ENCODE data around the gene FAM184A. TPM values are rescaled to one million over a fixed set of nuclear protein-coding genes. Genes with fewer than 3 reads are reported as not detected.
"Not testable (repeated sequence)": the region's sequence is repeated elsewhere in the genome, so short reads cannot be mapped to it uniquely, and the experiment has no call there.

Gene FAM184A
- total RNA-seq, 2 experiments from 2014 or later = 13.8 to 14.5 TPM

DNA sequence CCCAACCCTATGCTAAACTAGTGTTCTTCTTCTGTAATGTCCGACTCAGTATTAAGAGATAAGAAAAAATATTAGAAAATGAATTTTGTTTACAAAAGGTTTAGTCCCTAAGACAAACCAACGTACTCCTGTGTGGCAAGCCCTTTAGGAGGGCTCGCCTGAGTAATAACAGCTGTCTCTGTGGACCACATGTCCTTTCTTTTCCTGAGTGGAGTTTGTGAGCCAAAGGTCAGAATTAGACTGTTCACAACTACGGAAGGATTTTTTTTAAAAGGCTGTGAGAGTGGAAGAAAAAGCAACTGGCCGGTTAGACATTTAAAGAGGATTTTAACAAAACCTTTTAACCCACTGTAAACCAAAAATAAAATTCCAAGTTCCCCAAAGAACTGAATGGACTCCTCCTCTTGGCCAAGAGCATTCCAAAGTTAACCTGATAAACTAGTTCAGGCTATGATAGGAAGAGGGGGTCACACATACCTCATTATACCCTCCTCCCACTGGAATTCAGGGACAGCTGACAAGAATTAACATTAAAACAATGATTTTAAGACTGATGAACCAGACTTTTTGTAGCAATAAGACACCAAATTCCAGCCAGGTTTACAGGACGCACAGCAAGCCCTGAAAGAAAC, 43.5 kb downstream of the FAM184A start:
- no peaks in the 10 kb centered on the region for H3K27me3 Mint-ChIP-seq
- H3K4me3 Mint-ChIP-seq = no peak overlapping the region
- no peak for DNase-seq
- no peak overlapping the region for H3K27ac Mint-ChIP-seq
- H3K4me1 Mint-ChIP-seq = no peaks in the 10 kb centered on the region
- ChIA-PET CTCF (interaction anchor here (0.8 kb wide), 1 partner anchor 153 kb away, joined by 4 read pairs; no protein-coding TSS in a partner anchor), POLR2A (no interaction called here)
- intact Hi-C loops (cut with DNase I, micrococcal nuclease) = no loop called here
- no peak for ATAC-seq
- no peaks in the 10 kb centered on the region for H3K9me3 Mint-ChIP-seq (ENCODE audit: low read depth)
- H3K36me3 Mint-ChIP-seq (ENCODE audit: low read depth) = peaks cover 1% of the 10 kb centered on the region

DNA sequence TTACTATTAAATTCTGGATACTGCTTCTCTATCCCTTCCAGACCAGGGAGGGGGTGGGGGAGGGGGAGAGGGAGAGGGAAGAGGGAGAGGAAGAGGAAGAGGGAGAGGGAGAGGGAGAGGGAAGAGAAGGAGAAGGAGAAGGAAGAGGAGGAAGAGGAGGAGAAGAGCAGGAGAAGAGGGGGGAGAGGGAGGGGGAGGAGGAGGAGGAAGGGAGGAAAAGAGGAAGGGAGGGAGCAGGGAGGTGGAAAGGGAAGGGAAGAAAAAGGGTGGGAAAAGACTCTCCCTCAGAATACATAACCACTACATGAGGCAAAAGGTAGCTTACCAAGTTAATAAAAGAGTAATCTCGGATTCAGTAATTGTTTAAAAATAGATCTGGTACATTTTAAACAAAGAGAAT, 46.0 kb downstream of the FAM184A start:
- Mint-ChIP-seq H3K4me1 (no peaks in the 10 kb centered on the region), H3K27me3 (no peaks in the 10 kb centered on the region), H3K36me3 (ENCODE audit: low read depth) (no peaks in the 10 kb centered on the region), H3K4me3 (no peak overlapping the region), H3K9me3 (ENCODE audit: low read depth) (no peaks in the 10 kb centered on the region), H3K27ac (no peak overlapping the region)
- POLR2A ChIA-PET = no interaction called here
- CTCF ChIA-PET = no interaction called here
- intact Hi-C loops (cut with DNase I, micrococcal nuclease) = no loop called here
- no peak for DNase-seq
- ATAC-seq = no peak

DNA sequence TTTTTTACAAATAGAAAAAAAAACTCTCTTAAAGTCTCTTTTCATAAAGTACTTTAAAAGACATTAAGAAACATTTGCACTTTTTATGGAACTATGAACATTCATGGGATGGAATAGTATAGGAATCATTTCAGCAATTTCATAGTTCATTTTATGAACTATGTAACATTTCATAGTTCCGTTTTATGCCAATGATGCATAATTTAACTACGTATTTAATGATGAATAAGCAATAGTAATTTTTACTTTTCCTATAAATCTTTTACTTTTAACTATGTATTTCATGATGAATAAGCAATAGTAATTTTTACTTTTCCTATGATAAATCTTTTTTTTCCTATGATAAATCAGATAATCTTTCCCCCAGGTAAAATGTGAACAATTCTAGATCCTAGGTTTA, 47.7 kb downstream of the FAM184A start:
- intact Hi-C loops (cut with DNase I, micrococcal nuclease) = no loop called here
- CTCF ChIA-PET = no interaction called here
- POLR2A ChIA-PET = no interaction called here
- ATAC-seq (no peak), DNase-seq (no peak)
- Mint-ChIP-seq H3K4me1 (no peaks in the 10 kb centered on the region), H3K4me3 (no peak overlapping the region), H3K27ac (no peak overlapping the region), H3K36me3 (ENCODE audit: low read depth) (no peaks in the 10 kb centered on the region), H3K9me3 (ENCODE audit: low read depth) (no peaks in the 10 kb centered on the region), H3K27me3 (no peaks in the 10 kb centered on the region)

DNA sequence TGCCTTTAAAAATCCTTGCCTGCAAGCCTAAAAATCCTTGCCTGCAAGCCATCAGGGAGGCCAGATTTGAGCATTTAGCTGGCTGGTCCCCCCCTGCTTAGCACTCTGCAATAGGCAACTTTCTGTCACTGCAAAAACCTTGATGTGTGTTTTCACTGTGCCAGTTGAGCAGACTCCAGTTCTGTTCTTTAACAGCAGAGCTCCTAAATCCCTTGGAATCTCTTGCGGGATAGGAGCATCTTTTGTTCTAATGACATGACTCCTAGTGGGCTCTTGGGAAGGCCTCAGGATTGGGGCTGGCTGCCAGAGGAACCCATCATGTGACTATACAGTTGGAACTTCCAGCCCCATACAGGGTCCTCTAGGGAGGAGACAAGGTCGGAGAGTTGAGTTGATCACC, 50.4 kb downstream of the FAM184A start:
- intact Hi-C loops (cut with DNase I, micrococcal nuclease) = no loop called here
- H3K4me3 Mint-ChIP-seq = no peak overlapping the region
- ATAC-seq (no peak), DNase-seq (no peak)
- ChIA-PET POLR2A (no interaction called here), CTCF (interaction anchor here (0.6 to 0.8 kb wide), 2 partner anchors 21 to 87 kb away, joined by 3 read pairs; no protein-coding TSS in a partner anchor)
- no peaks in the 10 kb centered on the region for H3K27me3 Mint-ChIP-seq
- H3K9me3 Mint-ChIP-seq (ENCODE audit: low read depth) = no peaks in the 10 kb centered on the region
- no peak overlapping the region for H3K27ac Mint-ChIP-seq
- no peaks in the 10 kb centered on the region for H3K36me3 Mint-ChIP-seq (ENCODE audit: low read depth)
- no peaks in the 10 kb centered on the region for H3K4me1 Mint-ChIP-seq

DNA sequence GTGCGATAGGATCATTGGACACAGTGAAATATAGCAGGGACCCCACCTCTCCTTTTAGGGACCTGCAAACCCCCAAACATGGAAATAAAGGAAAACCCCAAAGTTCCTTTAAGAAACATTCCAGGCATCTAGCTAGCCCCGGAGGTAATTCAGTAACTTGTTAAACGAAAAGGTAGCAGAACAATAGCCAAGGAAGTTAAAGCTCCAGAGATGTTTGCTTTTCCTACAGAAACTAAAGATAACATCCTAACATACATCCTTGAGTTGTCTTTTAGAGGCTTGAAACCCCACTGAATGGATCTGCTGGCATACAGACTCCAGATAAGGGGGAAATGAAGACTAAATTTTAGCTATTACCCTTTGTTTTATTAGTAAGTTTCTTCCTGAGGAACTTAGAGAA, 51.0 kb downstream of the FAM184A start:
- H3K4me1 Mint-ChIP-seq = no peaks in the 10 kb centered on the region
- H3K4me3 Mint-ChIP-seq = no peak overlapping the region
- CTCF ChIA-PET = interaction anchor here (0.6 to 0.8 kb wide), 2 partner anchors 21 to 88 kb away, joined by 3 read pairs; no protein-coding TSS in a partner anchor
- no peaks in the 10 kb centered on the region for H3K27me3 Mint-ChIP-seq
- H3K36me3 Mint-ChIP-seq (ENCODE audit: low read depth) = no peaks in the 10 kb centered on the region
- H3K27ac Mint-ChIP-seq = no peak overlapping the region
- intact Hi-C loops (cut with DNase I, micrococcal nuclease) = no loop called here
- H3K9me3 Mint-ChIP-seq (ENCODE audit: low read depth) = no peaks in the 10 kb centered on the region
- no peak for ATAC-seq
- POLR2A ChIA-PET = no interaction called here
- no peak for DNase-seq

DNA sequence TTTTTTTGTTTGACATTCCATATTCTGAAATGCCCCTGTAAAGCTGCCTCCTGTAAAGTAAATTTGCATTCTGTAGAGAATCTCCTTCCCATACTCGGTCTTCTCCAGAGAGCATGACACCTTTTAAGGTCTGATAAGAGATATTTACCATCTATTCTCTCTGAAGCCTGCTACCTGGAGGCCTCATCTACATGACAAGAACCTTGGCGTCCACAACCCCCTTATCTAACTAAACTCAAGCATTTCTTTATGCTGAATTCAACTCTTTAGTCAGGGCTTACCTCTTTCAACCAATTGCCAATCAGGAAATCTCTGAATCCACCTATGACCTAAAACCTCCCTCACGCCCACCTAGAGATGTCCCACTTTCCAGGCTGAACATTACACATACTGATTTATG, 51.6 kb downstream of the FAM184A start:
- no peak for DNase-seq
- H3K36me3 Mint-ChIP-seq (ENCODE audit: low read depth) = no peaks in the 10 kb centered on the region
- no peak overlapping the region for H3K27ac Mint-ChIP-seq
- no peaks in the 10 kb centered on the region for H3K27me3 Mint-ChIP-seq
- ChIA-PET POLR2A (no interaction called here), CTCF (no interaction called here)
- H3K9me3 Mint-ChIP-seq (ENCODE audit: low read depth) = no peaks in the 10 kb centered on the region
- no peak for ATAC-seq
- H3K4me3 Mint-ChIP-seq = no peak overlapping the region
- intact Hi-C loops (cut with DNase I, micrococcal nuclease) = no loop called here
- no peaks in the 10 kb centered on the region for H3K4me1 Mint-ChIP-seq

DNA sequence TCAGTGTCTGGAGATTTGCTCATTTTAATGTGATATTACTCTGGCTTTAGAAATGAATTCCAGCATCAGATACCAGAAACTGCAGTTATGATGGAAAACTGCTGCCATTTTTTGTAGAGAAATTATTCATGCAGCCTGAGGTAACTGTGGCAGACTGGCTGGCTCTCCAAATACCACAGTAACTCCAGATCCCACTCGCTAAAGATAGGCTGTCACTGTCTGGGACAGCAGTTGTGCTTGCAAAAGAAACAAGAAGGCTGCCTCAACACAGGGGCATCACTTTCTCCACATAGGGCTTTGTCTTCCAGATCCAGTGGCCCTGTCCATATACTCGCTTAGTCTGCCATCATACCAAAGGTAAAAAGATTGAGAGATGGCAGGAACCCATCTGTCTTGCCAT, 52.7 kb downstream of the FAM184A start:
- peaks cover 2% of the 10 kb centered on the region for H3K36me3 Mint-ChIP-seq (ENCODE audit: low read depth)
- no peak overlapping the region for H3K4me3 Mint-ChIP-seq
- H3K4me1 Mint-ChIP-seq = peaks cover under 1% of the 10 kb centered on the region
- intact Hi-C loops (cut with DNase I, micrococcal nuclease) = no loop called here
- POLR2A ChIA-PET = no interaction called here
- no peaks in the 10 kb centered on the region for H3K27me3 Mint-ChIP-seq
- ATAC-seq = no peak
- no peak for DNase-seq
- H3K27ac Mint-ChIP-seq = no peak overlapping the region
- CTCF ChIA-PET = no interaction called here
- no peaks in the 10 kb centered on the region for H3K9me3 Mint-ChIP-seq (ENCODE audit: low read depth)

DNA sequence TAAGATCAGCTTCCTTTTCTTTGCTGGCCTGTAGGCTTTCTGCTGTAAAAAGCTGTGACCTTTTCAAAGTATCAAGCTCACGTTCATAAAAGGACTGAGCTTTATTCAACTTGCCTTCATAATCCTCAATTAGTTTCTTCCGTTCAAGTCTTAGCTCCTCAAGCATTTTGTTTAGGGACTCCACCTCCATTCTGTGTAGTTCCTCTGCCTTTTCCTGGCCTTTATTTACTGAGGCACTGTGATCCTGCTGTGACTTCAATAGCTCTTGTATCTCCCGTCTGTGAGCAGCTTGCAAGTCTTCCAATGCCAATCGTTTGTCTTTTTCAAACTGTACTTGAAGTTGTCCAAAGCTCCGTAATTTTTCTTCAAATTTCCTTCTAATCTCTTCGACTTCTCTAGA, 54.4 kb downstream of the FAM184A start:
- Mint-ChIP-seq H3K4me1 (peaks cover 3% of the 10 kb centered on the region), H3K36me3 (ENCODE audit: low read depth) (peaks cover 5% of the 10 kb centered on the region), H3K27me3 (no peaks in the 10 kb centered on the region), H3K4me3 (no peak overlapping the region), H3K27ac (no peak overlapping the region), H3K9me3 (ENCODE audit: low read depth) (no peaks in the 10 kb centered on the region)
- ATAC-seq = no peak
- intact Hi-C loops (cut with DNase I, micrococcal nuclease) = no loop called here
- ChIA-PET CTCF (interaction anchor here (0.9 to 2.1 kb wide), 4 partner anchors 30 to 87 kb away, joined by 3 to 8 read pairs (median 4); no protein-coding TSS in a partner anchor), POLR2A (interaction anchor here (0.6 kb wide), 2 partner anchors 10 to 49 kb away, joined by 3 read pairs; no protein-coding TSS in a partner anchor)
- no peak for DNase-seq

DNA sequence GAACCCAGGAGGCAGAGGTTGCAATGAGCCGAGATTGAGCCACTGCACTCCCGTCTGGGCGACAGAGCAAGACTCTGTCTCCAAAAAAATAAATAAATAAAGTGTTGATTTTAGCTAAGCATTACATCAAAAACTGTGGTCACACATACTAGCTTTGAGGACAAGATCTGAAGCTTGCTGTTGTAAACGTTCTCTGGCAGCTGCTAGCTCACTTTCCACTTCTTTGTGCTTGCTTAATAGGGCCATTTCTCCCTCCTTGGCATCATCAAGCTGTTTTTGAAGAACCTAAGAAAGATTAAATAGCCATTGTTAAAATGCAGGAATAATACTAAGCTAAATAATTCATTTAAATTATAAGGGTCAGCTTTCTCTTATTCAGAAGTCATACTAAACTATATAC, 55.7 kb downstream of the FAM184A start:
- intact Hi-C loops (cut with DNase I, micrococcal nuclease) = no loop called here
- Mint-ChIP-seq H3K27ac (no peak overlapping the region), H3K4me3 (no peak overlapping the region), H3K27me3 (no peaks in the 10 kb centered on the region), H3K9me3 (ENCODE audit: low read depth) (no peaks in the 10 kb centered on the region), H3K4me1 (peaks cover 3% of the 10 kb centered on the region), H3K36me3 (ENCODE audit: low read depth) (peaks cover 5% of the 10 kb centered on the region)
- ChIA-PET POLR2A (no interaction called here), CTCF (interaction anchor here (1.1 to 2.1 kb wide), 2 partner anchors 29 to 40 kb away, joined by 3 to 6 read pairs; no protein-coding TSS in a partner anchor)
- no peak for ATAC-seq
- no peak for DNase-seq

DNA sequence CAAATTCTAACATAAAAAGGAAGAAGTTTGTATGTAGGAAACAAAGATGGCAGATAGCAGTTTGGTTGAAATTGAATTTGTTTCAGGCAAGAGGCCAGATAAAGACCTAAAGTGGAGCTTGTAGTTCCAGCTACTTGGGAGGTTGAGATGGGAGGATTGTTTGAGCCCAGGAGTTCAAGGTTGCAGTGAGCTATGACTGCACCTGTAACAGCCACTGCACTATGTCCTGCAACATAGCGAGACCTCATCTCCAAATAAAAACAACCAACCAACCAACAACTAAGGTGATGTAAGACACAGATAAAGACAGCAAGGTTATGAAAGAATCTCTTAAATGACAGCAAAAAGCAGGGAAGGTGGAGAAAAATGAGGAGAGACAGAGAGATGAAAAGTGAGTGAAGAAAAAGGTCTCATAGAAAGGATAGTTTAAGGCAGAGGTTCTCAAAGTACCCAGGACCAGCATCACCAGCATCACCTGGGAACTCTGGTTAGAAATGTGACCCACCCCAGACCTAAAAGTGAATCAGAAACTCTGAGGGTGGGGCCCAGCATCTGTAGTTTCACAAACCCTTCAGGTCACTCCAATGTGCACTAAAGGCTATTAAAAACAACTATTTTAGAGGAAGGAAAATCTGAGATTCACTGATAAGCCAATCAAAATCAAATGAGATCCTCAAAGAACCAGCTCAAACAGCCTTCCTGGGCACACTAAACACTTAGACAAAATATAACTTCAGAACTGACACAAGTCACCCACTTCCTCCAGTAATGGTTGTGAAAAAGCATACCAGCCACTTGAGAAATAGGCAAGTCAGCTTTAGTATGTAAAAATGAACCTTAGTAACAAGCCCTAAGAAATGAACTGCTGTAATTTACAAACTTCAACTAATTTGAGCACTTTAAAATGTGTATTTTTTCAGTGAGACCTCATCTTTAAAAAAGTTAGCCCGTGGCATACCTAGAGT, 57.6 kb downstream of the FAM184A start:
- peaks cover 16% of the 10 kb centered on the region for H3K36me3 Mint-ChIP-seq (ENCODE audit: low read depth)
- H3K4me3 Mint-ChIP-seq = no peak overlapping the region
- no peak for DNase-seq
- H3K4me1 Mint-ChIP-seq = peaks cover 3% of the 10 kb centered on the region
- ATAC-seq = no peak
- intact Hi-C loops (cut with DNase I, micrococcal nuclease) = no loop called here
- no peaks in the 10 kb centered on the region for H3K27me3 Mint-ChIP-seq
- H3K27ac Mint-ChIP-seq = peak overlapping the region; percentile 2
- POLR2A ChIA-PET = no interaction called here
- CTCF ChIA-PET = no interaction called here
- no peaks in the 10 kb centered on the region for H3K9me3 Mint-ChIP-seq (ENCODE audit: low read depth)

DNA sequence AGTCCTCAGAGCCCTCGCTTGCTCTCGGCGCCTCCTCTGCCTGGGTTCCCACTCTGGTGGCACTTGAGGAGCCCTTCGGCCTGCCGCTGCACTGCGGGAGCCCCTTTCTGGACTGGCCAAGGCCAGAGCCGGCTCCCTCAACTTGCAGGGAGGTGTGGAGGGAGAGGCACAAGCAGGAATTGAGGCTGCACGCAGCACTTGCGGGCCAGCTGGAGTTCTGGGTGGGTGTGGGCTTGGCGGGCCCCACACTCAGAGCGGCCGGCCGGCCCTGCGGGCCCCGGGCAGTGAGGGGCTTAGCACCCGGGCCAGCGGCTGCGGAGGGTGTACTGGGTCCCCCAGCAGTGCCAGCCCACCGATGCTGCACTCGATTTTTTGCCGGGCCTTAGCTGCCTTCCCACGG, 63.3 kb downstream of the FAM184A start:
- DNase-seq; H3K9me3 Mint-ChIP-seq (ENCODE audit: low read depth): not testable (repeated sequence)

DNA sequence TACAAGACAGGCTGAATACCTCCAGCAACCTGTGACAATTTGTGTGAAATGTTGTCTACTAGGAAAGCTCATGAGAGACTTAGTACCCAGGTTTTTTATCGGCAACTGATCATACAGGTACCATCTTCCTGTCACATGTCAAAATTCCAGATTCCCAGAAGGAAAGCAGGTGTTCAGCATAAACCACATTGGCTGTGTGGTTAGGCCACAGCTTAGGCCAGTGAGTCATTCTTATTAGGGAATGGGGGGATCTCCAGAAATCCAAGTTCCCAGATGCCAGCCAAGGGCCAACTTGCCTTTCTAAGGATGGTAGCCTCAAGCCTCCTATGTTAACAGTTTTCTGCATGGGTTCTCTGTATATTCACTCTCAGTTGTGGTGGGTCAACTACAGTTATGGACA, 65.9 kb downstream of the FAM184A start:
- intact Hi-C loops (cut with DNase I, micrococcal nuclease) = no loop called here
- DNase-seq (no peak), ATAC-seq (no peak)
- no peak overlapping the region for H3K4me3 Mint-ChIP-seq
- no peaks in the 10 kb centered on the region for H3K4me1 Mint-ChIP-seq
- no peaks in the 10 kb centered on the region for H3K27me3 Mint-ChIP-seq
- H3K36me3 Mint-ChIP-seq (ENCODE audit: low read depth) = peaks cover 35% of the 10 kb centered on the region
- POLR2A ChIA-PET = no interaction called here
- peaks cover 5% of the 10 kb centered on the region for H3K9me3 Mint-ChIP-seq (ENCODE audit: low read depth)
- CTCF ChIA-PET = interaction anchor here (0.6 kb wide), 1 partner anchor 65 kb away, joined by 3 read pairs; no protein-coding TSS in a partner anchor
- no peak overlapping the region for H3K27ac Mint-ChIP-seq

More for the DNA sequence above, 63.3 kb downstream of the FAM184A start:
- H3K36me3 Mint-ChIP-seq (ENCODE audit: low read depth) = peaks cover 24% of the 10 kb centered on the region
- H3K4me3 Mint-ChIP-seq; ATAC-seq; intact Hi-C loops (cut with DNase I, micrococcal nuclease); H3K27ac Mint-ChIP-seq; CTCF ChIA-PET; POLR2A ChIA-PET; H3K27me3 Mint-ChIP-seq; H3K4me1 Mint-ChIP-seq: not testable (repeated sequence)

Measured in activated CD4-positive, alpha-beta T cell treated with anti-CD3 and anti-CD28 coated beads for 36 hours (primary cell).